Peyer's patch (tissue), 4 donors: ENCODE measurements around the gene NOS1. TPM values are rescaled to one million over a fixed set of nuclear protein-coding genes. Genes with fewer than 3 reads are reported as not detected.
"Not testable (repeated sequence)": the region's sequence is repeated elsewhere in the genome, so short reads cannot be mapped to it uniquely, and the experiment has no call there.

ENCODE experiments used
- DNase-seq, 3 donors: peaks; one replicate each; pipeline ENCODE4 v3.0.0-alpha.2; 2017 to 2019
- H3K27ac ChIP-seq, 4 donors: fragments of 200-600 bp; sonication (generic); one replicate each; pipeline ENCODE4 v1.5.1; 2016 to 2019
- H3K27me3 ChIP-seq, 2 donors: fragments of 200-600 bp; sonication (generic); one replicate each; pipeline ENCODE4 v1.5.1; 2019
- H3K36me3 ChIP-seq, 3 donors: fragments of 200-600 bp; sonication (generic); one replicate each; pipeline ENCODE4 v1.5.1; 2016 to 2019
- H3K4me1 ChIP-seq, 4 donors: fragments of 200-600 bp; sonication (generic); one replicate each; pipeline ENCODE4 v1.5.1; 2016 to 2019
- H3K4me3 ChIP-seq, 4 donors: fragments of 200-600 bp; sonication (generic); 1 replicate in 3 of 4; 2 replicates in 1 of 4; pipeline ENCODE4 v1.5.1; 2016 to 2019; ENCODE audit warnings: mild to moderate bottlenecking in 1 of 4
- H3K9me3 ChIP-seq, 4 donors: fragments of 200-600 bp; sonication (generic); one replicate each; pipeline ENCODE4 v1.5.1; 2016 to 2019; ENCODE audit warnings: mild to moderate bottlenecking in 1 of 4
- POLR2A ChIP-seq, 2 donors: fragments of 450-650 bp; IDR thresholded peaks; one replicate each; pipeline ENCODE4 v1.5.1; 2017; ENCODE audit warnings: antibody characterized with exemption in 2 of 2, mild to moderate bottlenecking in 2 of 2, moderate library complexity in 2 of 2
- total RNA-seq, 4 donors: library from RNA; depleted of rRNA; stranded (reverse); fragments of >200 nt; gene quantifications; one replicate each; pipeline ENCODE4 v1.1.0, GENCODE V29; 2016
- TF ChIP-seq, protein P1 (sequence below), 6 experiments: fragments of 450-650 bp in 4 of 6; fragments of 200-600 bp in 2 of 6; sonication (generic) in 1 of 6; IDR thresholded peaks; one replicate each; pipeline ENCODE4 v1.5.1; 2017 to 2019; ENCODE audit warnings: antibody characterized with exemption in 6 of 6, mild to moderate bottlenecking in 3 of 6, moderate library complexity in 1 of 6

Gene NOS1
- total RNA-seq, 4 donors from 2014 or later: 0.40 to 0.57 TPM; not detected in 2

DNA sequence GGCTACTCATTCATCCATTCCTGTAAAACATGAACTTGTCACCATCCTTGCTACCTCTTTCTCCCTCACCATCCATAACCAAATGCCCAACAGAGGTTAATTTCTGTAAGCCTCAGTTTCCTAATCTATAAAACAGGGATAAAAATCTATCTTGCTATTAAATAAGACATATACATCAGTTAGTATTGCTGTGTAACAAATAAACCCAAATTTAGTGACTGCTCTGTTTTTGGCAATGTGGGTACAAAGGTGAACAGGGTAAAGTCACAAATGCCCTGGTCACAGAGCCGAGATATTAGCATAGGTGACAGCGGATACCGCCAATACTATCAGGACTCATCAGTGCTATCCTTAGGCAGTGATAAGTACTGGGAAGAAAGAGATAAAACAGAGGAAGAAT, 167.5 kb downstream of the NOS1 start:
- Histone ChIP-seq H3K36me3 (no peaks in the 10 kb centered on the region), H3K9me3 (no peaks in the 10 kb centered on the region), H3K27ac (no peak overlapping the region), H3K4me1 (peaks cover 0 to 5% (median 2%) of the 10 kb centered on the region in 4 donors), H3K27me3 (no peaks in the 10 kb centered on the region), H3K4me3 (no peak overlapping the region)
- TF ChIP-seq, protein P1, sequence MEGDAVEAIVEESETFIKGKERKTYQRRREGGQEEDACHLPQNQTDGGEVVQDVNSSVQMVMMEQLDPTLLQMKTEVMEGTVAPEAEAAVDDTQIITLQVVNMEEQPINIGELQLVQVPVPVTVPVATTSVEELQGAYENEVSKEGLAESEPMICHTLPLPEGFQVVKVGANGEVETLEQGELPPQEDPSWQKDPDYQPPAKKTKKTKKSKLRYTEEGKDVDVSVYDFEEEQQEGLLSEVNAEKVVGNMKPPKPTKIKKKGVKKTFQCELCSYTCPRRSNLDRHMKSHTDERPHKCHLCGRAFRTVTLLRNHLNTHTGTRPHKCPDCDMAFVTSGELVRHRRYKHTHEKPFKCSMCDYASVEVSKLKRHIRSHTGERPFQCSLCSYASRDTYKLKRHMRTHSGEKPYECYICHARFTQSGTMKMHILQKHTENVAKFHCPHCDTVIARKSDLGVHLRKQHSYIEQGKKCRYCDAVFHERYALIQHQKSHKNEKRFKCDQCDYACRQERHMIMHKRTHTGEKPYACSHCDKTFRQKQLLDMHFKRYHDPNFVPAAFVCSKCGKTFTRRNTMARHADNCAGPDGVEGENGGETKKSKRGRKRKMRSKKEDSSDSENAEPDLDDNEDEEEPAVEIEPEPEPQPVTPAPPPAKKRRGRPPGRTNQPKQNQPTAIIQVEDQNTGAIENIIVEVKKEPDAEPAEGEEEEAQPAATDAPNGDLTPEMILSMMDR (IDR thresholded peaks at IDR 0.05): no peak
- no peak for TF ChIP-seq POLR2A (IDR thresholded peaks at IDR 0.05)
- no peak for DNase-seq

DNA sequence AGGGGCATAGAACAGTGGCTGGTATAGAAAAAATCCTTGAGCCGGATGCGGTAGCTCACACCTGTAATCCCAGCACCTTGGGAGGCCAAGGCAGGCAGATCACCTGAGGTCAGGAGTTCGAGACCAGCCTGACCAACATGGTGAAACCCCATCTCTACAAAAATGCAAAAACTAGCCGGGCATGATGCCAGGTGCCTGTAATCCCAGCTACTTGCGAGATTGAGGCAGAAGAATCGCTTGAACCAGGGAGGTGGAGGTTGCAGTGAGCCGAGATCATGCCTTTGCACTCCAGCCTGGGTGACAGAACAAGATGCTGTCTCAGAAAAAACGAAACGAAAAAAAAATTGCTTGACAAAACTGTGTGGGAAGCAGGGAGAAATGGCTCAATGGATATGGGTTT, 168.8 kb downstream of the NOS1 start:
- H3K27ac ChIP-seq, H3K36me3 ChIP-seq, H3K27me3 ChIP-seq, H3K9me3 ChIP-seq, H3K4me1 ChIP-seq, H3K4me3 ChIP-seq: not testable (repeated sequence)
- peak in 1 of 3 donors; percentile 37 for DNase-seq

DNA sequence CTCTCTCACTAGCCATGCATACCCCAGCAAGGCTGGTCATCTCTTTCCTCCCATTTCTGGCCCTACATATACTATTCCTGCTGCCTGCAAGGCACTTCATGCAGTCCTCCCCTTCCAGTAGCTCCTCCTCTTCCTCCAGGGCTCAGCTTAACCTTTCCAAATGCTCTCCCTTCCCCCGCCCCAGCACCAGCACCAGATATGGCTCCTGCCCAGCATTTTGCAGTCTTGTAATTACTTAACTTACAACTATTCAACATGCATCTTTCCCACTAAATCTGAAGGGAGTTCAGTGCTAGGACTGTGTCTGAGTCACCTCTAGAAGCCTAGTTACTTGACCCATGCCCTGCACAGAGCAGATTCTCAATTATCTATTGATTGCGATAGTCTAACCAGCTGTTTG, 169.4 kb downstream of the NOS1 start:
- Histone ChIP-seq H3K4me3 (no peak overlapping the region), H3K4me1 (peaks cover 0 to 9% (median 2%) of the 10 kb centered on the region in 4 donors), H3K27me3 (no peaks in the 10 kb centered on the region), H3K27ac (no peak overlapping the region), H3K9me3 (no peaks in the 10 kb centered on the region), H3K36me3 (no peaks in the 10 kb centered on the region)
- no peak for TF ChIP-seq POLR2A (IDR thresholded peaks at IDR 0.05)
- TF ChIP-seq, protein P1 (IDR thresholded peaks at IDR 0.05): no peak
- no peak for DNase-seq

DNA sequence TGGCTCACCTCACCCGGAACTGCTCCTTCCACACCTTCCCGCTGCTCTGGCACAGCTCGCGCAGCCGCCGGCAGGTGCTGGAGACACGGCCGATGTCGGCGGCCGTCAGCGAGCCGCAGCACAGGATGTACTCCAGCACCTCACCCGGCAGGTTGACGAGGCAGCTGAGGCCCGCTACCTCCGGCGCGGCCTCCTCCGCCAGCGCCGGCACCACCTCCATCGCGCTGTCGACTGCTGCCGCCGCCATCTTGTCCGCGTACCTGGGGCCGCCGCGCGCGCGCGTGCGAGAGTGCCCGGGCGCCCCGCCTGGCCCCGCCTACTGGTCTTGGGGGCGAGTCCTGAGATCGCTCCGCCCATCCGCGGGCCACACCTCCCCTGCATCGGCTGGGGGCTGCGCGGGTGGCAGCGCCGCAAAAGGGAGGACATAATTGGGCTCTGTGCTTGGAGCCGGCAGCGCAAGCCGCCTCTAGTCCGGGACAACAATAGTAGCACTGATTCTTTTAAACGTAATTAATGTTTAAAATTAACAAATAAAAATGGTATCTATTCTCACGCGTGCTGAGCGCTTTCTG, 171.1 kb downstream of the NOS1 start, which contains the start of gene FBXO21:
Gene FBXO21 (minus strand): TSS at position 261 of the 572 bp plus-strand sequence. CDS start 14 bp downstream, at position 247.
- peaks cover 0 to 9% (median 2%) of the 10 kb centered on the region in 4 donors for H3K4me1 ChIP-seq
- H3K9me3 ChIP-seq: no peaks in the 10 kb centered on the region
- TF ChIP-seq POLR2A (IDR thresholded peaks at IDR 0.05): peak; percentile 76 to 83
- TF ChIP-seq, protein P1 (IDR thresholded peaks at IDR 0.05): peak in 3 of 6 experiments; percentile 26 to 38 (median 27)
- H3K27ac ChIP-seq: peak within 1 kb of the TSS; percentile 71 to 89 (median 84)
- H3K36me3 ChIP-seq: peaks cover 0 to 11% (median 0%) of the 10 kb centered on the region in 3 donors
- peak; percentile 93 to 96 (median 94) for DNase-seq
- peak within 1 kb of the TSS; percentile 69 to 98 (median 87) for H3K4me3 ChIP-seq
- H3K27me3 ChIP-seq: no peaks in the 10 kb centered on the region

DNA sequence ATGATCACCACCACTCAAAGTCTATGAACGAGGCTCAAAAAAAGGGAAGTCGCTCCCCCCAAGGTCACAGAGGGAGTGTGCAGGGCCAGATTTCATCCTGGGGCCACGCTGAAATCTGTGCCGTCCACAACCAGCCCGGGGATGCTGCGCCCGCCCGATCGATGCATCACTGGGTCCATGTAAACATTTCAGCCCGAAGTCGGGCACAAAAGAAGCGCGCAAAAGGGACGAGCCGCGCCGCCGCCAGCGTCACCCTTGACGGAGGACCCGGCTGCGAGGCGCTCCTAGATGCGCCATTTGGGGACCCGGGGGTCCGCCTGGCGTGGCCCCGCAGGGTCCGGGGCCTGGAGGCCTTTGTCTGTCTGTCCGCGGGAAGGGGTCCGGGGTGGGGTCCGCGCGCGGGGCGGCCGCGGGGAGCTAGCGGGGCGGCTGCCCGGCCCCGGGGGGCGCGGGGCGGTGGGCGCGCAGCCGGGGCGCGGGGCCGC, 171.7 kb downstream of the NOS1 start:
- peaks cover 0 to 16% (median 0%) of the 10 kb centered on the region in 3 donors for H3K36me3 ChIP-seq
- no peaks in the 10 kb centered on the region for H3K27me3 ChIP-seq
- peak; percentile 46 to 60 (median 52) for DNase-seq
- TF ChIP-seq POLR2A (IDR thresholded peaks at IDR 0.05): no peak
- TF ChIP-seq, protein P1 (IDR thresholded peaks at IDR 0.05): no peak
- no peaks in the 10 kb centered on the region for H3K9me3 ChIP-seq
- peak overlapping the region; percentile 69 to 98 (median 87) for H3K4me3 ChIP-seq
- H3K27ac ChIP-seq: peak overlapping the region; percentile 71 to 89 (median 84)
- H3K4me1 ChIP-seq: peaks cover 0 to 9% (median 2%) of the 10 kb centered on the region in 4 donors

DNA sequence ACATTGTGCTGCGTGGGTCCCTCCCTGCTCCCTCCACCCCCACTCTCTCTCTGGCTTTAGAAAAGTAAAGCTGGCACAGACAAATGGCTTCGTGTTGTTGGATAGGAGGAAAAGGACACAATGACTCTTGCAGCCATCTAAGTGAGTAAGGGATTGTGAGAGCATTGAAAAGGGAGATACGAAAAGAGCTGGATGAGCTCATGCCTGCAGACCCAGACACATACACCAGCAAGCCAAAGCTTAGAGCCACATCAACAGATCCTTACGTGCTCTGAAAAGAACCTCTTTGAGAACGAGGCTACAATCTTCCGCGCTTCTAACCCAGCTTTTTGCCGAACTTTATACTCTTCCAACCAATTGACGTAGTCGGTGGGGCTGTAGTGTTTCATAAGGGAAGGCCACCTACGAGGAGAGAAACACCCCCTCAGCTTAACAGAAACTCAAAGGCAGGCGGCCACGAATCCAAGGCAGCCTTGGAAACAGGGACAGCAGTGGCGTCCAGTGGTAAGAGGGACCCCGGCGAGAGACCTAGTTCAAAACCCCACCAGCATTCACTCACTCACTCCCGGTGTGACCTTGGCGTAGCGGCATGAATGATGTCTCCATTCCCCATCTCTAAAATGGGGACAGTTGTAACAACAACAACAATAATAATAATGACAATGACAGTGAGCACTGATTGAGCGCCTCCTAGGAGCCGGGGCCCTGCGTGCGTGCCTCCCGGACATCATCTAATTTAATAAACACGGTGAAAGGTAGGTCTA, 172.3 kb downstream of the NOS1 start:
- peak overlapping the region; percentile 69 to 98 (median 87) for H3K4me3 ChIP-seq
- TF ChIP-seq POLR2A (IDR thresholded peaks at IDR 0.05): no peak
- TF ChIP-seq, protein P1 (IDR thresholded peaks at IDR 0.05): no peak
- peaks cover 0 to 22% (median 0%) of the 10 kb centered on the region in 3 donors for H3K36me3 ChIP-seq
- no peaks in the 10 kb centered on the region for H3K27me3 ChIP-seq
- H3K4me1 ChIP-seq: peaks cover 0 to 9% (median 2%) of the 10 kb centered on the region in 4 donors
- H3K9me3 ChIP-seq: no peaks in the 10 kb centered on the region
- DNase-seq: no peak
- peak overlapping the region; percentile 71 to 89 (median 84) for H3K27ac ChIP-seq
